Lower lobe of right lung (tissue), 2 donors: ENCODE measurements around the gene AGAP2. TPM values are rescaled to one million over a fixed set of nuclear protein-coding genes. Genes with fewer than 3 reads are reported as not detected.

Experiments
- ATAC-seq, 2 donors: fragments of 200-7000 bp; cut with Tn5 transposase; one replicate each; pipeline ENCODE4 v1.9.1; 2020 to 2022; ENCODE audit warnings: mild to moderate bottlenecking in 2 of 2, moderate library complexity in 2 of 2
- DNase-seq: peaks from one replicate; pipeline ENCODE4 v3.0.0-alpha.2; 2020
- H3K27ac ChIP-seq: fragments of 200-600 bp; one replicate; pipeline ENCODE4 v1.8.0; 2022
- H3K27me3 ChIP-seq: fragments of 200-600 bp; one replicate; pipeline ENCODE4 v1.8.0; 2022; ENCODE audit warnings: low read depth
- H3K36me3 ChIP-seq: fragments of 200-600 bp; one replicate; pipeline ENCODE4 v1.8.0; 2022; ENCODE audit warnings: mild to moderate bottlenecking
- H3K4me1 ChIP-seq: fragments of 200-600 bp; one replicate; pipeline ENCODE4 v1.8.0; 2022
- H3K4me3 ChIP-seq: fragments of 200-600 bp; one replicate; pipeline ENCODE4 v1.8.0; 2022; ENCODE audit warnings: mild to moderate bottlenecking
- H3K9me3 ChIP-seq: fragments of 200-600 bp; one replicate; pipeline ENCODE4 v1.8.0; 2022
- intact Hi-C: fragments of 100-400 bp; cut with DNase I; formaldehyde crosslinking; loops from one replicate; pipeline ENCODE4 v1.11.0; 2022
- total RNA-seq: library from RNA; stranded (reverse); fragmentation: NEBNext Ultra II Directional; extraction: Animal tissue kit (Norgen Biotek cat#: 25700); gene quantifications from one replicate; pipeline ENCODE4 v1.2.1, GENCODE V29; 2021
- TF ChIP-seq, protein P1 (sequence below): fragments of 200-600 bp; IDR thresholded peaks from one replicate; pipeline ENCODE4 v1.8.0; 2022; ENCODE audit warnings: antibody characterized with exemption, mild to moderate bottlenecking
- donor health status: DM: no; HTN: yes; CAD: no; lungs with severe emphysema.

AGAP2 gene
- total RNA-seq, 1 donor from 2014 or later, result 5.7 TPM

DNA sequence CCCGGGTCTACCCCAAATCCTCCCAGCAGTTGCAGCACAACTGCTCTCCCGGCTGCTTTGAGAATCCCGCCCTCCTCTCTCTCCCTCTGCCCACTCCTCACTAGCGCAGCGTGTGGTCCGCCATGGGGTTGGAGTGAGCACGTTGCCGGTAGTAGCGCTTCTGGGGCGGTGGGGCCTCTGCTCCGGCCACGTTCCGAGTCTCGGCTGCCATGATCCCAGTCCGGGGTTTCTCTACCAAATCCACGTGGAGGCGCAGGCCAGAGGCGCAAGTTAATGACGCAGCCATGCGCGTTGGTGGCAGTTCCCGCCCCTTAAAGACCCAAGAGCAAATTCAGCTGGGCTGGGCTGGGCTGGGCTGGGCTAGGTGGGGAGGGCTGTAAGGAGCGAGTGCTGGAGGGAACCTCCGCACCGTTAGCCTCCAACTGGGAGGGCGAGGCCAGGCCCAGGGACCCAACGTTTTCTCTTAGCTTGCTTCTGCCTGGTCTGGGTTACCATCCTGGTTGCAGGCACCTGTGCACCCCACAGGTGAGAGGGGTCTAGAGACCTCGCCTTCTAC is 33.4 kb upstream of the AGAP2 start, which contains the start of gene METTL1:
Gene METTL1 (minus strand): TSS at position 233 of the 556 bp plus-strand sequence. CDS start 22 bp downstream, at position 211.
- peak within 1 kb of the TSS; percentile 91 for H3K27ac ChIP-seq
- peaks cover 26% of the 10 kb centered on the region for H3K4me1 ChIP-seq
- H3K27me3 ChIP-seq, result no peaks in the 10 kb centered on the region
- H3K36me3 ChIP-seq, result peaks cover 29% of the 10 kb centered on the region
- H3K4me3 ChIP-seq, result peak within 1 kb of the TSS; percentile 93
- TF ChIP-seq, protein P1, sequence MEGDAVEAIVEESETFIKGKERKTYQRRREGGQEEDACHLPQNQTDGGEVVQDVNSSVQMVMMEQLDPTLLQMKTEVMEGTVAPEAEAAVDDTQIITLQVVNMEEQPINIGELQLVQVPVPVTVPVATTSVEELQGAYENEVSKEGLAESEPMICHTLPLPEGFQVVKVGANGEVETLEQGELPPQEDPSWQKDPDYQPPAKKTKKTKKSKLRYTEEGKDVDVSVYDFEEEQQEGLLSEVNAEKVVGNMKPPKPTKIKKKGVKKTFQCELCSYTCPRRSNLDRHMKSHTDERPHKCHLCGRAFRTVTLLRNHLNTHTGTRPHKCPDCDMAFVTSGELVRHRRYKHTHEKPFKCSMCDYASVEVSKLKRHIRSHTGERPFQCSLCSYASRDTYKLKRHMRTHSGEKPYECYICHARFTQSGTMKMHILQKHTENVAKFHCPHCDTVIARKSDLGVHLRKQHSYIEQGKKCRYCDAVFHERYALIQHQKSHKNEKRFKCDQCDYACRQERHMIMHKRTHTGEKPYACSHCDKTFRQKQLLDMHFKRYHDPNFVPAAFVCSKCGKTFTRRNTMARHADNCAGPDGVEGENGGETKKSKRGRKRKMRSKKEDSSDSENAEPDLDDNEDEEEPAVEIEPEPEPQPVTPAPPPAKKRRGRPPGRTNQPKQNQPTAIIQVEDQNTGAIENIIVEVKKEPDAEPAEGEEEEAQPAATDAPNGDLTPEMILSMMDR, result no peak
- intact Hi-C loops, result no loop called here
- ATAC-seq (peak; percentile 96 to 97), DNase-seq (peak; percentile 96)
- no peaks in the 10 kb centered on the region for H3K9me3 ChIP-seq

DNA sequence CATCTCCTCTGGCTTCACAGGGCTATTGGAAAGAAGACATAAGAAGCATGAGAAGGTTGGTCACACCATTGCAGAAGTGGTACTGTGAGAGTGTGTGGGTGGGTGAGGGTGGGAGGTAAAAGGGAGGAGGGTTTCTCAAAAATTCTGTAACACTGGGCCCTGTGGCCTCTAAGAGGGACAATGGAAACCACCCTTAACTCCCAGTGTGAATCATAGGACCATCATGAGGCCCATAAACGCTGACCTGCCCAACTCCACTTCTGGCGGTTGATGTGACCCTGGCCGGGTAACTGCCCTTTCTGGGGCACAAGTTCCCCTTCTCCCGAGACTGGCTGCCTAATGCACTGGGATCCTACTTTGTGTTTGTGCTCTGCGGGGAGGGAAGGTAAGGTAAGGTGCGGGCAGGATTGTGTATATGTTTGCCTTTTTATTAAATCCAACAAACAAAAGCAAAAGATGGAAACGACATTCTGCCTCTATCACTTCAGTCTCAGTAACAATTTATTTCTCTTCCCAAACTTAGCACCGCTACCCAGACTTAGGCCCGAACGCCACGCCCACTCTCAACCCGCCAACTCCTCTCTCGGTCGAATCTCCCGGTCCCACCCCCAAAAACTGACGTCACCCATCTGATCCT is 32.8 kb upstream of the AGAP2 start:
- intact Hi-C loops, result no loop called here
- H3K9me3 ChIP-seq, result no peaks in the 10 kb centered on the region
- TF ChIP-seq, protein P1, result no peak
- H3K4me3 ChIP-seq, result peak overlapping the region; percentile 93
- ATAC-seq (peak; percentile 78 to 88), DNase-seq (peak; percentile 90)
- H3K27me3 ChIP-seq, result peaks cover 5% of the 10 kb centered on the region
- H3K4me1 ChIP-seq, result peaks cover 32% of the 10 kb centered on the region
- H3K27ac ChIP-seq, result peak overlapping the region; percentile 91
- peaks cover 29% of the 10 kb centered on the region for H3K36me3 ChIP-seq

DNA sequence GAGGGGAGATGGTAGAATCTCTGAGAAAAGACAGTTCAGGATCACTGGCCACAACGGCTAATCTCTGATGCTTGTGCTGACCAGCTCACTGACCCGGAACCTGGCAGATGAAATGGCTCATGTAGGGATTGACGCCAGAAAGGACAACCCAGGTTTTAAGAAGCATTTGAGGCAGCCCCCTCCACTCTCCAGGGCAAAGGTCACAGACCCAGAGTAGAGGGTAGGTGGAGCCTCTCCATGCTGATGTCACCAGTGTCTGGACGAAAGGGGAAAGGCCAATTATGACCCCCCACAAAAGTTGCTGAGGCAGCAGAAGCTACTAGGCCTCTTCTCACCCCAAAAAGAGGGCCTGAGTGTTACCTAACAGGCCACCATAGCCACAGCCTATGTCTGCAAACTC is 32.2 kb upstream of the AGAP2 start:
- DNase-seq, result no peak
- Histone ChIP-seq H3K4me3 (no peak overlapping the region), H3K4me1 (peaks cover 38% of the 10 kb centered on the region), H3K36me3 (peaks cover 24% of the 10 kb centered on the region), H3K9me3 (no peaks in the 10 kb centered on the region), H3K27me3 (peaks cover 9% of the 10 kb centered on the region), H3K27ac (no peak overlapping the region)
- intact Hi-C loops, result no loop called here
- ATAC-seq, result no peak
- TF ChIP-seq, protein P1, result no peak

DNA sequence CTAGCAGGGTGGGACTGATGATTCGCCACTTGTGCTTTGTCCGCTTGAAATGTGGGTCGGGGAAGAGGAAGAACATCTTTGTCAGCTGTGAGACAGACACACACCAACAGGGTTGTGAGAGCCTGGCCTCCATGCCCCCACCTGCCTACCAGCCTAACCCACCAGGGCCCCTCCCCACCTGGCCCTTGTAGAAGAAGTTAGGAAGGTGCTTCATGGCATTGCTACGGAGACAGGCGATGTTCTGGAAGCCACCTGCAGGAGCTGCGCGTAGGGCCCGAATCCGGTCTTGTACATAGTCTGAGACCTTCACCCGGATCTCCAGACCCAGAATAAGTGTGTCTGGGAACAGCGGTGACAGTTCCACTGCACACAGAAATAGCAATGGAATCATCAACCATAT is 31.1 kb upstream of the AGAP2 start:
- peaks cover 21% of the 10 kb centered on the region for H3K27me3 ChIP-seq
- H3K4me1 ChIP-seq, result peaks cover 49% of the 10 kb centered on the region
- DNase-seq (no peak), ATAC-seq (no peak)
- TF ChIP-seq, protein P1, result no peak
- peaks cover 19% of the 10 kb centered on the region for H3K36me3 ChIP-seq
- H3K9me3 ChIP-seq, result no peaks in the 10 kb centered on the region
- intact Hi-C loops, result no loop called here
- H3K27ac ChIP-seq, result no peak overlapping the region
- H3K4me3 ChIP-seq, result no peak overlapping the region

DNA sequence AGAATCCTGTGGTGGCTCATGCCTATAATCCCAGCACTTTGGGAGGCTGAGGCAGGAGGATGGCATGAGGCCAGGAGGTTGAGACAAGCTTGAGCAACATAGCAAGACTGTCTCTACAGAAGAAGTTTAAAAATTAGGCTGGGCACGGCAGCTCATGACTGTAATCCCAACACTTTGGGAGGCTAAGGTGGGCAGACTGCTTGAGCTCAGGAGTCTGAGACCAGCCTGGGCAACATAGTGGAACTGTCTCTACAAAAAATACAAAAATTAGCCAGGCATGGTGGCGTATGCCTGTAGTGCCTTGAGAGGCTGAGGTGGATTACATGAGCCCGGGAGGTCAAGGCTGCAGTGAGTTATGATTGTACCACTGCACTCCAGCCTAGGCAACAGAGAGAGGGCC is 29.3 kb upstream of the AGAP2 start:
- H3K4me3 ChIP-seq, result no peak overlapping the region
- ATAC-seq, result no peak
- TF ChIP-seq, protein P1, result no peak
- no peak for DNase-seq
- intact Hi-C loops, result no loop called here
- peaks cover 19% of the 10 kb centered on the region for H3K36me3 ChIP-seq
- peaks cover 41% of the 10 kb centered on the region for H3K4me1 ChIP-seq
- no peaks in the 10 kb centered on the region for H3K9me3 ChIP-seq
- H3K27ac ChIP-seq, result no peak overlapping the region
- peaks cover 35% of the 10 kb centered on the region for H3K27me3 ChIP-seq
